Epithelial cell of esophagus (primary cell): ENCODE measurements around the gene BORCS5.

Experiments
- DNase-seq: peaks from one replicate; pipeline ENCODE4 v3.0.0; 2010; ENCODE audit warnings: low read depth
- H3K4me3 ChIP-seq: 2 replicates; pipeline ENCODE4 v1.5.1; 2011; ENCODE audit warnings: mild to moderate bottlenecking, low read length, control low read depth
- CTCF ChIP-seq: IDR thresholded peaks from 2 replicates; pipeline ENCODE4 v1.5.1; 2011; ENCODE audit warnings: low read depth, mild to moderate bottlenecking, low read length, control low read depth, inconsistent platforms; ENCODE audit not compliant: insufficient read depth; ENCODE audit errors: missing control alignments

Gene BORCS5

GRCh38 chr12:12474931-12475795 is 118.3 kb downstream of the BORCS5 start:
- no peak for TF ChIP-seq CTCF
- no peak overlapping the region for H3K4me3 ChIP-seq
- DNase-seq, result no peak

DNA sequence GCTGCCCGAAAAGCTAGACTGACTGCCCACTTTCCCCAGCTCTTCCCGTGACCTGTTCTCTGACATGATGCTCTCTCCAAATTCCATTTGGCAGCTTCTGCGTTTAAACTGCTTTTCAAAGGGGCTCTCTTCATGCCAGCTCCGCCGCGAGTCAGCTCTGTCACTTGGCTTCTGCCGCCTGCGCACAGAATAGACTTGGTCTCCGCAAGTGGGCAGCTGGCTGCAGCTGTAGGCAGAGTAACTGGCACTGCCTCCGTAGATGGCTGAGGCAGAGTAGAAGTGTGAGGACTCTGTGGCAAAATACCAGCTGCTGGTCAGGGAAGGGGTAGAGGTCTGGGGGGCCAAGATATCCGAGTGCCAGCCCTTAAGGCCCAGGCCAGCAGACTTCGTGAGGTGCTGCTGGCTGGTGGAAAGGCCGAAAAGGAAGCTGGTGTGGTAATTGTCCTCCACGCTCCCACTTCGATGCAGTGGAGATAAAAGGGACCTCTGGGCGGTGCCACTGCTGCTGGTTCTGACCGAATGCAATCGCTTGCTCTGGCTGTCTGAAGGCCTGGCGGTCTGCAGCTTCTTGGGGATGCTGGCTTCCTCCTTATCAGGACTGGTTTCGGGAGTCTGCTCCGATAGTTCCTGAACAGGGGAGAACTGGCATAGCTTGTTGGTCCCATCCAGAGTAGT is 120.1 kb downstream of the BORCS5 start:
- no peak overlapping the region for H3K4me3 ChIP-seq
- no peak for TF ChIP-seq CTCF
- DNase-seq, result no peak

DNA sequence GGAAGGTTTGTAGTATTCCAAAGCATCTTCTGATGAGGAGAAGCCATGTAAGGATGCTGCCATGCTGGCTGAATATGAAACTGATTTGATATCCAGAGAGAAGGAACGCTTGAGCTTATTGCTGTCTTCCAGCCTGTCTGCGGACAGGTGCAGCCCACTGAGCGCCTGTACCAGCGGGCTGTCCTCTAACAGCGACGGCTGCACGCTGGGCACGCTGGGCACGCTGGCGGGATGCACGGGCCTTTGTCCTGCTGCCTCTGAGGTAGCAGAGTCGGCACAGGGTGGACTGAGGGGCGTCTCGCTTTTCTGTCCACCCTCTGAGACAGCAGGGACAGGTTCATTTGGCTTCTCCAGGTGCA is 120.6 kb downstream of the BORCS5 start:
- no peak for TF ChIP-seq CTCF
- no peak for DNase-seq
- H3K4me3 ChIP-seq, result no peak overlapping the region

- no peak for DNase-seq
- no peak overlapping the region for H3K4me3 ChIP-seq
- no peak for TF ChIP-seq CTCF
These were observed 123.2 kb downstream of the BORCS5 start for GRCh38 chr12:12480074-12480473.

DNA sequence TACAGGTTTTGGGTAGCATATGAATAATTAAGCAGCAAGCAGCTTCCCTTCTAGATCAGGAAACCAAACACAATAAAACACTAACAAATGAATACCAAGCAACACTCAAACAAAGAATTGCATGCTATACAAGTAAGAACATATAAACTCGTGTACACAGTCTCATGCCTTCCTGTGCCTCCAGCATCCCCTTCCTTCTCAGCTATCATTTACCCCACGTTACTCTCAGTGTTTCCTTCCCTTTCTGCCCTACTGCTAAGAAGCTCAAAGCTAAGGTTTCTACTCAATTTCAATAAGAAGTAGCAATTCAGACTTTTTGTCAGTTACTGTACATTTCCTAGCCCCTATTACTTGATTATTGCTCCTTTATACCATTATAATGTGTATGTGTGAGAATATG is 124.8 kb downstream of the BORCS5 start:
- DNase-seq, result no peak
- TF ChIP-seq CTCF, result no peak
- no peak overlapping the region for H3K4me3 ChIP-seq

DNA sequence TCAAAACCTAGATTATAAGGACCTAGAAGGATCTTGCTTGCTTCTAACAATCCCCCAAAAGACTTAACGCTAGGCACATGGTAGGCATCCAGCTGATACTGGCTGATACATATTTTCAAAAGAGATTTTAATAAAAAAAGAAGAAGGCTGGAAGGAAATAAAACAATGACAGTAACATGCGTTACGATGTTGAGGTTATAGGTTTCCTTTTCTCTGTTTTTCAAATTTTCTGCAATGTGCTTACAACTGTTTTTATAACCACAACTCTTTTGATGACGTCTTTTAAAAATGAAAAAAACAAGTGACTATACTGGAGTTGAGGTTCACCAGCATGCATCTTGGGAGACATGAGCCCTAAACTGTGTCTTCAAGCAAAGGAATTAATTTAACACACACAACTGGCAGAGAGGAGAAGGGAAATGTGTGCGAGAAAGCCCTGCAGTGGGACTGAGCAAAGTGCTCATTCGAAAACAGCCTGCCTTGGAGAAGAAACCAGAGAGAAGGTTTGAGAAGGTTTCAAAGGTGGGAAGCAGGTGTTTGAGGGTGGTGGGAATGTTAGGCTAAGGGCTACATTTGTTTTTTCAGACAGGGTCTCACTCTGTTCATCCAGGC is 125.4 kb downstream of the BORCS5 start:
- DNase-seq, result no peak
- no peak for TF ChIP-seq CTCF
- no peak overlapping the region for H3K4me3 ChIP-seq
